ENCODE data around the gene ZBTB37.
A peak's percentile ranks its signal among the peaks of the same experiment; 100 is the strongest.
"Not testable (repeated sequence)": the region's sequence is repeated elsewhere in the genome, so short reads cannot be mapped to it uniquely, and the experiment has no call there.

The ZBTB37 gene

GRCh38 chr1:173868266-173869020 is at the start of gene ZBTB37:
Gene ZBTB37 (plus strand): TSS chr1:173868380. CDS start chr1:173870226, 1,846 bp downstream.
- peak; percentile 88 for DNase-seq (ENCODE audit: low spot score)

- DNase-seq (ENCODE audit: low spot score) = no peak
Observed at GRCh38 chr1:173818459-173818858, 49.7 kb upstream of the ZBTB37 start.

GRCh38 chr1:173821680-173822079 is 46.5 kb upstream of the ZBTB37 start:
- DNase-seq (ENCODE audit: low spot score) = no peak

GRCh38 chr1:173823781-173824314 is 44.3 kb upstream of the ZBTB37 start:
- no peak for DNase-seq (ENCODE audit: low spot score)

GRCh38 chr1:173824315-173825081 is 43.7 kb upstream of the ZBTB37 start, which contains the start of the genes CENPL and DARS2:
Gene CENPL (minus strand): TSS chr1:173824883. CDS start chr1:173811299, 13,584 bp downstream.
Gene DARS2 (plus strand): TSS chr1:173824673. CDS start chr1:173825230, 557 bp downstream.
- DNase-seq (ENCODE audit: low spot score) = peak; percentile 94

GRCh38 chr1:173827611-173828010 is 40.6 kb upstream of the ZBTB37 start:
- DNase-seq (ENCODE audit: low spot score) = no peak

- no peak for DNase-seq (ENCODE audit: low spot score)
Observed at GRCh38 chr1:173832748-173833147, 35.4 kb upstream of the ZBTB37 start.

GRCh38 chr1:173852105-173852504 is 16.1 kb upstream of the ZBTB37 start:
- DNase-seq (ENCODE audit: low spot score) = no peak

GRCh38 chr1:173853074-173853473 is 15.1 kb upstream of the ZBTB37 start:
- DNase-seq (ENCODE audit: low spot score) = no peak

- DNase-seq (ENCODE audit: low spot score) = no peak
Observed at GRCh38 chr1:173856014-173856413, 12.2 kb upstream of the ZBTB37 start.

- DNase-seq (ENCODE audit: low spot score) = no peak
Observed at GRCh38 chr1:173856903-173857302, 11.3 kb upstream of the ZBTB37 start.

GRCh38 chr1:173857363-173857917 is 10.7 kb upstream of the ZBTB37 start:
- DNase-seq (ENCODE audit: low spot score) = no peak

- DNase-seq (ENCODE audit: low spot score) = not testable (repeated sequence)
Observed at GRCh38 chr1:173859547-173859946, 8.6 kb upstream of the ZBTB37 start.

- DNase-seq (ENCODE audit: low spot score) = no peak
Observed at GRCh38 chr1:173860065-173860464, 8.1 kb upstream of the ZBTB37 start.

- no peak for DNase-seq (ENCODE audit: low spot score)
Observed at GRCh38 chr1:173861731-173862145, 6.4 kb upstream of the ZBTB37 start.

- not testable (repeated sequence) for DNase-seq (ENCODE audit: low spot score)
Observed at GRCh38 chr1:173862146-173862768, 5.9 kb upstream of the ZBTB37 start.

- no peak for DNase-seq (ENCODE audit: low spot score)
Observed at GRCh38 chr1:173862769-173863223, 5.4 kb upstream of the ZBTB37 start.

- DNase-seq (ENCODE audit: low spot score) = no peak
Observed at GRCh38 chr1:173863224-173864161, 4.7 kb upstream of the ZBTB37 start.

GRCh38 chr1:173864179-173864867 is 3.9 kb upstream of the ZBTB37 start:
- DNase-seq (ENCODE audit: low spot score) = peak; percentile 33
